Small intestine (tissue), 7 donors: ENCODE data around the gene LRP1. TPM values are rescaled to one million over a fixed set of nuclear protein-coding genes. Genes with fewer than 3 reads are reported as not detected.

ENCODE experiments used
- DNase-seq, 2 donors: peaks; one replicate each; pipeline versions ENCODE4 v3.0.0 to v3.0.0-alpha.2; 2013
- FAIRE-seq: peaks from 2 replicates; lab custom pipeline; 2012; peaks lifted over from hg19 to GRCh38; lab: Jason Lieb, UNC
- H3K27ac ChIP-seq, 3 donors: one replicate each; pipeline ENCODE4 v1.5.1; 2013; ENCODE audit warnings: low read length in 2 of 3, mild to moderate bottlenecking in 2 of 3, control low read depth in 1 of 3, inconsistent platforms in 1 of 3, low read depth in 1 of 3, moderate library complexity in 1 of 3
- H3K27me3 ChIP-seq, 3 donors: one replicate each; pipeline ENCODE4 v1.6.1; 2013; ENCODE audit warnings: low read length in 3 of 3, inconsistent platforms in 1 of 3; ENCODE audit not compliant: control insufficient read depth in 3 of 3, insufficient read depth in 3 of 3
- H3K36me3 ChIP-seq, 3 donors: one replicate each; pipeline ENCODE4 v1.6.1; 2013; ENCODE audit warnings: low read length in 3 of 3, inconsistent platforms in 1 of 3, low read depth in 1 of 3, mild to moderate bottlenecking in 1 of 3, moderate library complexity in 1 of 3; ENCODE audit not compliant: control insufficient read depth in 3 of 3, insufficient read depth in 2 of 3
- H3K4me1 ChIP-seq, 3 donors: one replicate each; pipeline ENCODE4 v1.6.1; 2013; ENCODE audit warnings: low read length in 2 of 3, inconsistent platforms in 1 of 3, low read depth in 1 of 3, mild to moderate bottlenecking in 1 of 3, moderate library complexity in 1 of 3; ENCODE audit not compliant: control insufficient read depth in 3 of 3, insufficient read depth in 2 of 3
- H3K4me3 ChIP-seq, 3 donors: one replicate each; pipeline ENCODE4 v1.5.1; 2013; ENCODE audit warnings: low read length in 3 of 3, control low read depth in 1 of 3, inconsistent platforms in 1 of 3, low read depth in 1 of 3, mild to moderate bottlenecking in 1 of 3, moderate library complexity in 1 of 3
- H3K9me3 ChIP-seq, 2 donors: one replicate each; pipeline ENCODE4 v1.6.1; 2013; ENCODE audit warnings: low read depth in 1 of 2, low read length in 1 of 2; ENCODE audit not compliant: control insufficient read depth in 2 of 2, insufficient read depth in 1 of 2
- WGBS, 3 donors: extraction: QIAGEN DNeasy Blood & Tissue Kit; methylation state at CpG; one replicate each; pipeline ENCODE4 v1.1.7; 2013; 5-methylcytosine and 5-hydroxymethylcytosine counted together
- polyA plus RNA-seq, 4 donors: library from polyadenylated mRNA; stranded (reverse) in 3 of 4; unstranded in 1 of 4; fragments of 200-250 nt in 3 of 4; fragments of 120-200 nt in 1 of 4; gene quantifications; one replicate each; pipeline versions ENCODE4 v1.2.1 to v1.2.3, GENCODE V29; 2013
- donor health status: healthy with polysubstance abuse.
- donor health status: control.
- donor health status: control.
- donor health status: Bipolar disorder and iron deficiency.
- donor health status: healthy.

The LRP1 gene
- polyA plus RNA-seq, 4 donors, result 24.3 to 55.3 (median 41.6) TPM

GRCh38 chr12:57234571-57235016 is 106.3 kb downstream of the LRP1 start:
- WGBS, 3 donors, result 83 to 90% (median 90%) methylated on average over 10 of the region's 10 CpGs
- DNase-seq (no peak), FAIRE-seq (no peak)
- H3K27me3 ChIP-seq, result peaks cover 0 to 52% (median 8%) of the 10 kb centered on the region in 3 donors
- H3K36me3 ChIP-seq, result peaks cover 9 to 48% (median 17%) of the 10 kb centered on the region in 3 donors
- peaks cover 0 to 42% (median 0%) of the 10 kb centered on the region in 3 donors for H3K4me1 ChIP-seq
- no peaks in the 10 kb centered on the region for H3K9me3 ChIP-seq
- no peak overlapping the region for H3K27ac ChIP-seq
- no peak overlapping the region for H3K4me3 ChIP-seq

- H3K27ac ChIP-seq, result no peak overlapping the region
- WGBS, 3 donors, result 55 to 68% (median 66%) methylated on average over 26 of the region's 26 CpGs
Observed at GRCh38 chr12:57235017-57235727, 106.9 kb downstream of the LRP1 start.

GRCh38 chr12:57235728-57236131 is 107.4 kb downstream of the LRP1 start:
- Histone ChIP-seq H3K36me3 (peaks cover 9 to 47% (median 17%) of the 10 kb centered on the region in 3 donors), H3K9me3 (peaks cover 0 to 3% of the 10 kb centered on the region in 2 donors), H3K27me3 (peaks cover 0 to 63% (median 8%) of the 10 kb centered on the region in 3 donors), H3K4me1 (peaks cover 0 to 47% (median 0%) of the 10 kb centered on the region in 3 donors), H3K4me3 (no peak overlapping the region), H3K27ac (no peak overlapping the region)
- WGBS, 3 donors, result 60 to 67% (median 62%) methylated on average over 8 of the region's 8 CpGs
- FAIRE-seq, result no peak
- no peak for DNase-seq

More at GRCh38 chr12:57235017-57235727, 106.9 kb downstream of the LRP1 start:
- H3K9me3 ChIP-seq, result peaks cover 0 to 3% of the 10 kb centered on the region in 2 donors
- DNase-seq (peak in 1 of 2 donors; percentile 43), FAIRE-seq (no peak)
- H3K36me3 ChIP-seq, result peaks cover 9 to 48% (median 17%) of the 10 kb centered on the region in 3 donors
- H3K4me1 ChIP-seq, result peaks cover 0 to 47% (median 0%) of the 10 kb centered on the region in 3 donors
- H3K27me3 ChIP-seq, result peaks cover 0 to 57% (median 8%) of the 10 kb centered on the region in 3 donors
- H3K4me3 ChIP-seq, result no peak overlapping the region

- 14 to 25% (median 17%) methylated on average over 37 to 40 of the region's 40 CpGs for WGBS, 3 donors
- FAIRE-seq (no peak), DNase-seq (no peak)
- H3K36me3 ChIP-seq, result peaks cover 9 to 40% (median 17%) of the 10 kb centered on the region in 3 donors
- peaks cover 0 to 50% (median under 1%) of the 10 kb centered on the region in 3 donors for H3K4me1 ChIP-seq
- H3K4me3 ChIP-seq, result no peak overlapping the region
- peaks cover 0 to 3% of the 10 kb centered on the region in 2 donors for H3K9me3 ChIP-seq
- H3K27ac ChIP-seq, result no peak overlapping the region
- H3K27me3 ChIP-seq, result peaks cover 0 to 69% (median 12%) of the 10 kb centered on the region in 3 donors
Observed at GRCh38 chr12:57236201-57236924, 108.1 kb downstream of the LRP1 start.

- WGBS, 3 donors, result 13 to 22% (median 21%) methylated on average over 9 of the region's 9 CpGs
- FAIRE-seq (no peak), DNase-seq (peak in 1 of 2 donors; percentile 23)
- H3K36me3 ChIP-seq, result peaks cover 9 to 33% (median 17%) of the 10 kb centered on the region in 3 donors
- peaks cover 0 to 76% (median 18%) of the 10 kb centered on the region in 3 donors for H3K27me3 ChIP-seq
- peaks cover 0 to 3% of the 10 kb centered on the region in 2 donors for H3K9me3 ChIP-seq
- H3K27ac ChIP-seq, result no peak overlapping the region
- no peak overlapping the region for H3K4me3 ChIP-seq
- H3K4me1 ChIP-seq, result peaks cover 0 to 56% (median 3%) of the 10 kb centered on the region in 3 donors
Observed at GRCh38 chr12:57236925-57237595, 108.8 kb downstream of the LRP1 start.

- Histone ChIP-seq H3K4me3 (no peak overlapping the region), H3K27ac (no peak overlapping the region), H3K4me1 (peaks cover 0 to 59% (median 3%) of the 10 kb centered on the region in 3 donors), H3K27me3 (peaks cover 0 to 81% (median 23%) of the 10 kb centered on the region in 3 donors), H3K9me3 (peaks cover 0 to 3% of the 10 kb centered on the region in 2 donors), H3K36me3 (peaks cover 9 to 28% (median 17%) of the 10 kb centered on the region in 3 donors)
- no peak for DNase-seq
- FAIRE-seq, result no peak
- WGBS, 3 donors, result 18 to 41% (median 21%) methylated on average over 5 of the region's 5 CpGs
Observed at GRCh38 chr12:57237596-57237931, 109.3 kb downstream of the LRP1 start.

GRCh38 chr12:57237932-57238853 is 109.9 kb downstream of the LRP1 start:
- peaks cover 0 to 3% of the 10 kb centered on the region in 2 donors for H3K9me3 ChIP-seq
- H3K27me3 ChIP-seq, result peaks cover 0 to 88% (median 27%) of the 10 kb centered on the region in 3 donors
- H3K4me3 ChIP-seq, result peak overlapping the region in 2 of 3 donors; percentile 25 to 32
- no peak overlapping the region for H3K27ac ChIP-seq
- H3K4me1 ChIP-seq, result peaks cover 2 to 65% (median 3%) of the 10 kb centered on the region in 3 donors
- no peak for FAIRE-seq
- 1 to 3% (median 3%) methylated on average over 56 to 63 of the region's 63 CpGs for WGBS, 3 donors
- DNase-seq, result peak in 1 of 2 donors; percentile 37
- H3K36me3 ChIP-seq, result peaks cover 6 to 22% (median 13%) of the 10 kb centered on the region in 3 donors
